Measurements from ENCODE around the gene FEM1B.

FEM1B gene

DNA sequence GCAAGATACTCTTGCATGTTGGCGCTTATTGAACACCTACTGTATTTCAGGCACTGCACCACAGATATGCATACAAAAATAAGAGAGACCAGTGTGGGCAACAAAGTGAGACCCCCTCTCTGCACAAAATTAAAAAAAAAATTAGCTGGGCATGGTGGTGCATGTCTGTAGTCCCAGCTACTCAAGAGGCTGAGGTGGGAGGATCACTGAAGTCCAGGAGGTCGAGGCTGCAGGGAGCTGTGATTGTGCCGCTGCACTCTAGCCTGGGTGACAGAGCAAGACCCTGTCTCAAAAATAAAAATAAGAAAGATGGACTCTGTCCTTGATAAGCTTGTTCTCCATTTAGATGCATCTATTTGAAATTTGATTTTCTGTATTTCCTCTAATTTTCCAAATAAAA is 20.8 kb downstream of the FEM1B start:
- peak overlapping the region; percentile 55 for H3K4me2 ChIP-seq (ENCODE audit: low read length)
- H3K4me1 ChIP-seq (ENCODE audit: insufficient read depth, low read length, severe bottlenecking), result peaks cover 17% of the 10 kb centered on the region
- no peaks in the 10 kb centered on the region for H3K27me3 ChIP-seq (ENCODE audit: insufficient read depth, low read length)

DNA sequence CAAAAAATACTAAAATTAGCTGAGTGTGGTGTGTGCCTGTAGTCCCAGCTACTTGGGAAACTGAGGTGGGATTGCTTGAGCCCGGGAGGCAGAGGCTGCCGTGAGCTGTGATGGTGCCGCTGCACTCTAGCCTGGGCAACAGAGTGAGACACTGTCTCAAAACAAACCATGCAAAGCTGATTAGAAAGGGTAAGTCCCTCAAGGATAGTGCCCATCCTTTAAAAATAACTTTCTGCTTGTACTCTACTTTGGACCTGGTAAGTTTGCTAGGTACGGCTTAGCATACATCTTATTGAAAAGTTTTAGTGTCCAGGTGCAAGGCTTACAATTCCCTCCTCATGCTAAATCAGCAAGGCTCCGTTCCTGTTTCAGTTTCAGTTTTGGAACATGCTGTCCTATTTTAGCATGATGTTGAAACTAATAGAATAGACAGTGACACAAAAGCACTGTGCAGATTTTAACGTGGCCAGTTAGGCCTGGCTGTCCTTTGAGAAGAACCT is 21.4 kb downstream of the FEM1B start:
- peak overlapping the region; percentile 55 for H3K4me2 ChIP-seq (ENCODE audit: low read length)
- H3K9me3 ChIP-seq (ENCODE audit: low read length), result no peaks in the 10 kb centered on the region
- TF ChIP-seq, protein P1, sequence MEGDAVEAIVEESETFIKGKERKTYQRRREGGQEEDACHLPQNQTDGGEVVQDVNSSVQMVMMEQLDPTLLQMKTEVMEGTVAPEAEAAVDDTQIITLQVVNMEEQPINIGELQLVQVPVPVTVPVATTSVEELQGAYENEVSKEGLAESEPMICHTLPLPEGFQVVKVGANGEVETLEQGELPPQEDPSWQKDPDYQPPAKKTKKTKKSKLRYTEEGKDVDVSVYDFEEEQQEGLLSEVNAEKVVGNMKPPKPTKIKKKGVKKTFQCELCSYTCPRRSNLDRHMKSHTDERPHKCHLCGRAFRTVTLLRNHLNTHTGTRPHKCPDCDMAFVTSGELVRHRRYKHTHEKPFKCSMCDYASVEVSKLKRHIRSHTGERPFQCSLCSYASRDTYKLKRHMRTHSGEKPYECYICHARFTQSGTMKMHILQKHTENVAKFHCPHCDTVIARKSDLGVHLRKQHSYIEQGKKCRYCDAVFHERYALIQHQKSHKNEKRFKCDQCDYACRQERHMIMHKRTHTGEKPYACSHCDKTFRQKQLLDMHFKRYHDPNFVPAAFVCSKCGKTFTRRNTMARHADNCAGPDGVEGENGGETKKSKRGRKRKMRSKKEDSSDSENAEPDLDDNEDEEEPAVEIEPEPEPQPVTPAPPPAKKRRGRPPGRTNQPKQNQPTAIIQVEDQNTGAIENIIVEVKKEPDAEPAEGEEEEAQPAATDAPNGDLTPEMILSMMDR (IDR thresholded peaks at IDR 0.05; ENCODE audit: low read length), result no peak
- no peak for TF ChIP-seq EZH2 (IDR thresholded peaks at IDR 0.05; ENCODE audit: borderline replicate concordance, low read length)
- no peak overlapping the region; the same call in 1 of the 2 replicates for H3K9ac ChIP-seq (ENCODE audit: low read length)
- H3K4me1 ChIP-seq (ENCODE audit: insufficient read depth, low read length, severe bottlenecking), result peaks cover 17% of the 10 kb centered on the region
- H3K27me3 ChIP-seq (ENCODE audit: insufficient read depth, low read length), result no peaks in the 10 kb centered on the region
- no peaks in the 10 kb centered on the region for H3K9me2 ChIP-seq (ENCODE audit: low read depth, low read length)
- H3K36me3 ChIP-seq (ENCODE audit: insufficient read depth, low read length), result no peaks in the 10 kb centered on the region
- H3F3A ChIP-seq (ENCODE audit: insufficient read depth, low read length), result no peaks in the 10 kb centered on the region
- H4K20me1 ChIP-seq (ENCODE audit: insufficient read depth, low read length), result no peaks in the 10 kb centered on the region
- no peaks in the 10 kb centered on the region for H3K79me2 ChIP-seq (ENCODE audit: insufficient read depth, low read length)
- peak overlapping the region; percentile 27 for H3K4me3 ChIP-seq (ENCODE audit: low read depth, low read length, poor library complexity, severe bottlenecking)
- no peak overlapping the region for H2AFZ ChIP-seq (ENCODE audit: low read length)
- no peak overlapping the region for H3K27ac ChIP-seq (ENCODE audit: low read depth, low read length, poor library complexity, severe bottlenecking)

More for the DNA sequence above, 20.8 kb downstream of the FEM1B start:
- no peaks in the 10 kb centered on the region for H3F3A ChIP-seq (ENCODE audit: insufficient read depth, low read length)
- H3K36me3 ChIP-seq (ENCODE audit: insufficient read depth, low read length), result no peaks in the 10 kb centered on the region
- H3K9me2 ChIP-seq (ENCODE audit: low read depth, low read length), result no peaks in the 10 kb centered on the region
- no peaks in the 10 kb centered on the region for H4K20me1 ChIP-seq (ENCODE audit: insufficient read depth, low read length)
- H3K9ac ChIP-seq (ENCODE audit: low read length), result no peak overlapping the region
- H2AFZ ChIP-seq (ENCODE audit: low read length), result no peak overlapping the region
- no peaks in the 10 kb centered on the region for H3K79me2 ChIP-seq (ENCODE audit: insufficient read depth, low read length)
- H3K27ac ChIP-seq (ENCODE audit: low read depth, low read length, poor library complexity, severe bottlenecking), result no peak overlapping the region
- H3K9me3 ChIP-seq (ENCODE audit: low read length), result no peaks in the 10 kb centered on the region
- TF ChIP-seq EZH2 (IDR thresholded peaks at IDR 0.05; ENCODE audit: borderline replicate concordance, low read length), result no peak
- TF ChIP-seq, protein P1 (IDR thresholded peaks at IDR 0.05; ENCODE audit: low read length), result no peak
- H3K4me3 ChIP-seq (ENCODE audit: low read depth, low read length, poor library complexity, severe bottlenecking), result no peak overlapping the region

DNA sequence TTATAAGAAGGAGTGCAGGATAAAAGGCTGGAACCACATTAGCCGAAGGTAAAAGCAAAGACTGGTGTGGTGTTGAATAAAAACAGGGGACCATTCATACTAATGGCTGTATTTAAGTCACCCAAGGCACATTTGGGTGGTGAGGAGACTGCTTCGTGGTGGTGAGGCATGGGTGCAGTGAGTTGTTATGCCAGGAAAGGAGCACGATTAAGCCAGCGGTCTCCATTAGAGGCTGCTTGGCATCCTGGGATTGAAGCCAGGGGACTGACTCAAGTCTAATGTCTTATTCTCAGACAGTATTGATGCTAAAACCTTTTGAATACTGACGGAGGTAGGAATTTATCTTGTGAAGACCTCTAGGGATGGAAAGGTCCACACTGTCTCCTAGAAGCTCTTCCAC is 21.9 kb downstream of the FEM1B start:
- no peaks in the 10 kb centered on the region for H3K79me2 ChIP-seq (ENCODE audit: insufficient read depth, low read length)
- H3K9ac ChIP-seq (ENCODE audit: low read length), result no peak overlapping the region
- no peaks in the 10 kb centered on the region for H3F3A ChIP-seq (ENCODE audit: insufficient read depth, low read length)
- H4K20me1 ChIP-seq (ENCODE audit: insufficient read depth, low read length), result no peaks in the 10 kb centered on the region
- peaks cover 17% of the 10 kb centered on the region for H3K4me1 ChIP-seq (ENCODE audit: insufficient read depth, low read length, severe bottlenecking)
- H3K9me2 ChIP-seq (ENCODE audit: low read depth, low read length), result no peaks in the 10 kb centered on the region
- no peak overlapping the region for H3K4me3 ChIP-seq (ENCODE audit: low read depth, low read length, poor library complexity, severe bottlenecking)
- no peak for TF ChIP-seq EZH2 (IDR thresholded peaks at IDR 0.05; ENCODE audit: borderline replicate concordance, low read length)
- TF ChIP-seq, protein P1 (IDR thresholded peaks at IDR 0.05; ENCODE audit: low read length), result no peak
- no peak overlapping the region for H2AFZ ChIP-seq (ENCODE audit: low read length)
- no peak overlapping the region for H3K27ac ChIP-seq (ENCODE audit: low read depth, low read length, poor library complexity, severe bottlenecking)
- H3K4me2 ChIP-seq (ENCODE audit: low read length), result peak overlapping the region; percentile 55
- no peaks in the 10 kb centered on the region for H3K27me3 ChIP-seq (ENCODE audit: insufficient read depth, low read length)
- no peaks in the 10 kb centered on the region for H3K9me3 ChIP-seq (ENCODE audit: low read length)
- no peaks in the 10 kb centered on the region for H3K36me3 ChIP-seq (ENCODE audit: insufficient read depth, low read length)

Data from OCI-LY1 (cell line).